IPS-20b (cell line): ENCODE data around the gene RPL7A.
"Not testable (repeated sequence)": the region's sequence is repeated elsewhere in the genome, so short reads cannot be mapped to it uniquely, and the experiment has no call there.

Source experiments
- H3K27ac ChIP-seq: one replicate; pipeline ENCODE4 v1.5.1; 2013; ENCODE audit warnings: low read length
- H3K27me3 ChIP-seq: 2 replicates; pipeline ENCODE4 v1.6.1; 2013; ENCODE audit warnings: mild to moderate bottlenecking, low read length, inconsistent platforms; ENCODE audit not compliant: insufficient read depth
- H3K36me3 ChIP-seq: 2 replicates; pipeline ENCODE4 v1.6.1; 2013; ENCODE audit warnings: low read depth, mild to moderate bottlenecking, inconsistent platforms, low read length, moderate library complexity; ENCODE audit not compliant: insufficient read depth
- H3K4me1 ChIP-seq: 2 replicates; pipeline ENCODE4 v1.6.1; 2013; ENCODE audit warnings: mild to moderate bottlenecking, control low read depth, inconsistent platforms, low read length, moderate library complexity; ENCODE audit not compliant: insufficient read depth
- H3K4me3 ChIP-seq: 2 replicates; pipeline ENCODE4 v1.5.1; 2013; ENCODE audit warnings: mild to moderate bottlenecking, low read length, inconsistent platforms
- H3K9ac ChIP-seq: 2 replicates; pipeline ENCODE4 v1.6.1; 2013; ENCODE audit warnings: low read depth, mild to moderate bottlenecking, inconsistent platforms, low read length, moderate library complexity
- H3K9me3 ChIP-seq: 2 replicates; pipeline ENCODE4 v1.6.1; 2013; ENCODE audit warnings: mild to moderate bottlenecking, low read depth, low read length, inconsistent platforms; ENCODE audit not compliant: insufficient read depth

RPL7A gene

DNA sequence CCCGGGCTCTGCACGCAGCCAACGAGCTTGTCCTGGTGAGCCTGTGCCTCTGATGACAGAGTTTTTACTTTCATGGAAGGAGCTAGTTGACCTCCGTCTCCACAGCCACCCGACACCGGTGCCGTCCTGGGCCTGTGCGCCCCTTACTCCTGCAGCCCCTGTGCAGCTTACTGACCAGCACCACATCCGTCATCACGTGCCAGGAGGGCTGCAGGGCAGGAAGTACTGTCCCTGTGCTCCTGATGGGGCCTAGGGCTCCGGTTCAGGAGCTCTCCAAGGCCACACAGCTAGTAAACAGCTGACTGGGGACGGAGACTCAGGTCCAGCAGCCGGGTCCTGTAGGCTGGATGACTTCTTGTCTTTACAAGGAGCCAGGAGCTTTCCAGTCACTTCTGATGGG is 38.3 kb downstream of the RPL7A start:
- Histone ChIP-seq H3K9ac (no peak overlapping the region), H3K36me3 (no peaks in the 10 kb centered on the region), H3K27ac (no peak overlapping the region), H3K4me3 (no peak overlapping the region), H3K9me3 (no peaks in the 10 kb centered on the region), H3K4me1 (no peaks in the 10 kb centered on the region), H3K27me3 (no peaks in the 10 kb centered on the region)

DNA sequence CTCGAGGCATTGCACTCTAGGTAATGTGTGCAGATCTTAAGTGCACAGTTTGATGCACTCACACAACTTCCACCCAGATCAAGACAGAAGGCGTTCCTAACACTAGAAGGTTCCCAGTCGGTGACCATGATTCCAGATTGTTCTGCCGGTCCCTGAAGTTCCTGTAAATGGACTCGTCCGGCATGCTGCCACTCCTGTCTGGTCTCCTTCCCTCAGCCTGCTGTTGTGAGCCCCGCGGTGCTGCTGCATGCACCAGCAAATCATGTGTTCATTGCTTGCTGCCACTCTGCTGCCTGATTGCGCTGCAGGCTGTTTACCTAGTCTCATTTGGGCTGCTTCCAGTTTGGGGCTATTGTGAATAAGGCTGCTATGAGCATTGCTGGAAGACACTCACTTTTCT is 39.7 kb downstream of the RPL7A start:
- no peak overlapping the region for H3K27ac ChIP-seq
- H3K9me3 ChIP-seq, result no peaks in the 10 kb centered on the region
- H3K9ac ChIP-seq, result no peak overlapping the region
- H3K36me3 ChIP-seq, result no peaks in the 10 kb centered on the region
- no peak overlapping the region for H3K4me3 ChIP-seq
- H3K27me3 ChIP-seq, result no peaks in the 10 kb centered on the region
- H3K4me1 ChIP-seq, result no peaks in the 10 kb centered on the region

DNA sequence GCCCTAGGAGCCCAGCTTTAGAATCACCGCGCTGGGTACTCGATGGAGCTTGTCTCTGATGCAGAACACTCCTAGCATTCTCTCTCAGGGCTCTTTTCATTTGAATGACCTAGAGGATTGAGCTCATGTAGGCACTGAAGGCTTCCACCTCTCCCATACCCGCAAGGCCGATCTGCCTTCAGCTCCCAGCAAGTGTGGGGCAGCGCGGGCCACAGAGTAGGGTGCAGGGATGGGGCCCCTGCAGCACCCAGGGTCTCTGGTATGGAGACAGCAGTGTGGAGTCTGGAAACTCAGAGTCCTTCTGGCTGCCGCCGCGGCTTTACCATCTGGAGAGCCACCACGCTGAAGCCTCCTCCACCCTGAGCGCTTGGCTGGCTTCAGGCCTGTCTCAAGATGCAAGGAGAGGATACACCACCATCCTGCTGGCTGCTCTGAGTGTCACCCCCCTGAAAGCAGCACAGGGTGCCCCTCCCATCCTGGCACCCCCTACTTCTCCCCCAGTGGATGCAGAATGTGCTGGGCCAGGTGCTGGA is 41.1 kb downstream of the RPL7A start:
- H3K27ac ChIP-seq, result no peak overlapping the region
- H3K9ac ChIP-seq, result no peak overlapping the region
- H3K36me3 ChIP-seq, result no peaks in the 10 kb centered on the region
- H3K4me1 ChIP-seq, result no peaks in the 10 kb centered on the region
- H3K9me3 ChIP-seq, result no peaks in the 10 kb centered on the region
- H3K27me3 ChIP-seq, result no peaks in the 10 kb centered on the region
- H3K4me3 ChIP-seq, result no peak overlapping the region

DNA sequence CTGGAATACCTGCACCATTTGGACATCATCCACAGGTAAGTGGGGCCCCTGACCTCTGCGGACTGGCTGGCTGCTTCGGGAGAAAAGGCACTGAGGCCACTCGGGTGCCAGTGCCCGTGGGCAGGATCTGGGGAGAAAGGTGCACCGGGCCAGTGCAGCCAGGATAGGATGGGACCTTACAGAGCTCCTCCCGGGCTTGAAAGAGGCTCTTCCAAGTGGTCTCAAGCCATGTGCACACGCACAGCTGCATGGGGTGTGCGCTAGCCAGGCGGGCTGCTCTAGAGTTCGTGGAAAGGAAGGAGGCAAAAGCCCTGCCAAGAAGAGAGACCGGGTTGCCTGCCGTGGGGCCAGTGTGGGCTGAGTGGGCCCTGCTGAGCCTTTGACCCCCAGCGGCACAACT is 41.5 kb downstream of the RPL7A start:
- Histone ChIP-seq H3K27ac (no peak overlapping the region), H3K9me3 (no peaks in the 10 kb centered on the region), H3K4me3 (no peak overlapping the region), H3K27me3 (no peaks in the 10 kb centered on the region), H3K36me3 (no peaks in the 10 kb centered on the region), H3K9ac (no peak overlapping the region), H3K4me1 (no peaks in the 10 kb centered on the region)

DNA sequence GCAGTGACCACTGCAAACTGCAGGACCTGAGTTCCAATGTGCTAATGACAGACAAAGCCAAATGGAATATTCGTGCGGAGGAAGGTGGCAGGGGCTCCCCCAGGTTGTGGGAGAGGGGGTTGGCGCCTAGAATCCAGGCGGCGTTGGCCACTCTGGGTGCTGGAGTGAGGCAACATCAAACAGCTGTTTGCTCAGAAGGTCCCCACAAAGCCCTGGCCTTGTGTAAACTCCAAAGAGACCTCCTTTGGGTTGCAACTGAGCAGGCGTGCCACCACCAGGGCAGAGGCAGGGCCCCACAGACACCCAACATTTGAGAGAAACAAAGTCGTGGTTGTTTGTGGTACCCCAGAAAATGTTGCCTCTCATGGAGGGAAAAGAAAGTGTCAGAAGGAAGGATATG is 42.7 kb downstream of the RPL7A start:
- Histone ChIP-seq H3K27me3 (no peaks in the 10 kb centered on the region; the same call in 1 of the 2 replicates), H3K36me3 (no peaks in the 10 kb centered on the region), H3K9me3 (no peaks in the 10 kb centered on the region)

DNA sequence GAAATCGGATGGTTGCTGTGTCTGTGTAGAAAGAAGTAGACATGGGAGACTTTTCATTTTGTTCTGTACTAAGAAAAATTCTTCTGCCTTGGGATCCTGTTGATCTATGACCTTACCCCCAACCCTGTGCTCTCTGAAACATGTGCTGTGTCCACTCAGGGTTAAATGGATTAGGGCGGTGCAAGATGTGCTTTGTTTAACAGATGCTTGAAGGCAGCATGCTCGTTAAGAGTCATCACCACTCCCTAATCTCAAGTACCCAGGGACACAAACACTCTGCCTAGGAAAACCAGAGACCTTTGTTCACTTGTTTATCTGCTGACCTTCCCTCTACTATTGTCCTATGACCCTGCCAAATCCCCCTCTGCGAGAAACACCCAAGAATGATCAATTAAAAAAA is 43.4 kb downstream of the RPL7A start:
- not testable (repeated sequence) for H3K9me3 ChIP-seq, H3K27me3 ChIP-seq, H3K9ac ChIP-seq, H3K27ac ChIP-seq, H3K4me1 ChIP-seq, H3K36me3 ChIP-seq, H3K4me3 ChIP-seq

More for the DNA sequence above, 42.7 kb downstream of the RPL7A start:
- H3K4me1 ChIP-seq, result no peaks in the 10 kb centered on the region
- H3K9ac ChIP-seq, result no peak overlapping the region
- no peak overlapping the region for H3K27ac ChIP-seq
- no peak overlapping the region for H3K4me3 ChIP-seq

DNA sequence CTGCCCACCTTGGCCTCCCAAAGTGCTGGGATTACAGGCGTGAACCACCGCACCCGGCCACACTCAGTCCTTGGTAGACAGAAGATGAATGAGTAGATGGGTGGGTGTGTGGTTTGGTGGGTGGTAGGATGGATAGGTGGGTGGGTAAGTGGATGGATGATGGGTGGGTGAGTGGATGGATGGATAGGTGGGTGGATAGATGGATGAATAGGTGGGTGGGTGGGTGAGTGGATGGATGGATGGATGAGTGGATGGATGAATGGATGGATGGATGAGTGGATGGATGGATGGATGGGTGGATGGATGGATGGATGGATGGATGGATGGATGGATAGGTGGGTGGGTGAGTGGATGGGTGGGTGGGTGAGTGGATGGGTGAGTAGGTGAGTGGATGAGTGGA is 44.3 kb downstream of the RPL7A start:
- not testable (repeated sequence) for H3K36me3 ChIP-seq, H3K9ac ChIP-seq, H3K4me3 ChIP-seq, H3K9me3 ChIP-seq, H3K27ac ChIP-seq, H3K4me1 ChIP-seq, H3K27me3 ChIP-seq

DNA sequence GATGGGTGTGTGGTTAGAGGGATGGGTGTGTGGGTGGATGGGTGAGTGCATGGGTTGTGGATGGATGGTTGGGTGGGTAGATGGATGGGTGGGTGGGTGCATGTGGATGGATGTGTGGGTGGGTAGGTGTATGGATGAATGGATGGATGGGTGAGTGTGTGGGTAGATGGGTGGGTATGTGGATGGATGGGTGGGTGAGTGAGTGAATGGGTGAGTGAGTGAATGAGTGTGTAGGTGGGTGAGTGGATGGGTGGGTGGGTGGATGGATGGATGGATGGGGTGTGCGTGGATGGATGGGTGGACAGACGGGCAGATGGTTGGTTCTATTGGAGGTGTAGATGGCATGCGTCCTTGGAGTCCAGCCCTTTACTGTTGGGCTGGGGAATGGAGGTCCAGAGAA is 45.4 kb downstream of the RPL7A start:
- Histone ChIP-seq H3K4me3 (no peak overlapping the region), H3K27ac (no peak overlapping the region), H3K9me3 (no peaks in the 10 kb centered on the region), H3K36me3 (no peaks in the 10 kb centered on the region), H3K9ac (no peak overlapping the region), H3K4me1 (no peaks in the 10 kb centered on the region), H3K27me3 (peaks cover 6% of the 10 kb centered on the region; the same call in 1 of the 2 replicates)

DNA sequence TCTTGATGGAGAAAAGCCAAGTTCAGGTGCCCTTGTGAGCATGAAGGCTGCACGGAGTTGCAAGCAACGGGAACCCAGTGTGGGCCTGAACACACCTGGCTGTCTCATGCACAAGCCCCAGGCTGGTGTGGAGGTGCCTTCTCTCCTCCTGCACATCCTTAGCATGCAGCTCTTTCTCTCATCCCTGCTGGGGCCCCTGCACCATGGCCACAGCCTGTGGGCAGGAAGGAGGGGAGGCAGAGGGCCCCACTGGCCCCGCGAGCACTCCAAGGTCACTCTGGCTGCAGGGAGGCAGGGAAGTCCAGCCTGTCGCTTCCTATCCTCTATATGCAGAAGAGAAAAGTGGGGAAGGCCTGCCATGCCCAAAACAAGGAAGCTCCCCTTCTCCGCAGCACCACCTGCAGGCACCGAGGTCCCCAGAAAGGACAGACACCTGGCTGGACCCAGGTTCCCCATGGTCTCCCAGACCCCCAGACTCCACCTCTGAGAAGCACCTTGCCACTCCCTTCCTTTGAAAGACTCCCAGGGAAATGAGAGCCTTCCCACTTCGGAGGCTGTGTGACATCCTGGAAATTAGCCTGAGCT is 46.8 kb downstream of the RPL7A start:
- no peak overlapping the region for H3K27ac ChIP-seq
- peaks cover 6% of the 10 kb centered on the region; the same call in 1 of the 2 replicates for H3K27me3 ChIP-seq
- H3K9ac ChIP-seq, result no peak overlapping the region
- no peak overlapping the region for H3K4me3 ChIP-seq
- no peaks in the 10 kb centered on the region for H3K4me1 ChIP-seq
- no peaks in the 10 kb centered on the region for H3K9me3 ChIP-seq
- H3K36me3 ChIP-seq, result no peaks in the 10 kb centered on the region

DNA sequence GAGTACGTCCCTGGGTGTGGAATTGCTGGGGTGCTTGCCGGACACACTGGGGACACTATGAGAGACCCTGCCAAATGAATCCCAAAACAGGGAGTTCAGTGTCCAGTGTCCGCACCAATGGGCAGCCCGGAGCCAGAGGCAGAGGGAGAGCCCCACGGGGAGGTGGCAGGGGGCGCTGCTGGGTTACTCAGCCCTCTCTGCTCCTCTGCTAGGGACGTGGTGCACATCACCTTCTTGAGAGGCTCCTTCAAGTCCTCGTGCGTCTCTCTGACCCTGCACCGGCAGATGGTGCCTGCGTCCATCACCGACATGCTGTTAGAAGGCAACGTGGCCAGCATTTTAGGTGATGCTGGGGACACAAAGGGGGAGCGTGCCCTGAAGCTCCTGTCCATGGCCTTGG is 48.9 kb downstream of the RPL7A start:
- Histone ChIP-seq H3K27me3 (peaks cover 6% of the 10 kb centered on the region; the same call in 1 of the 2 replicates), H3K36me3 (no peaks in the 10 kb centered on the region), H3K27ac (no peak overlapping the region), H3K4me3 (no peak overlapping the region), H3K9me3 (no peaks in the 10 kb centered on the region), H3K9ac (no peak overlapping the region), H3K4me1 (no peaks in the 10 kb centered on the region)

DNA sequence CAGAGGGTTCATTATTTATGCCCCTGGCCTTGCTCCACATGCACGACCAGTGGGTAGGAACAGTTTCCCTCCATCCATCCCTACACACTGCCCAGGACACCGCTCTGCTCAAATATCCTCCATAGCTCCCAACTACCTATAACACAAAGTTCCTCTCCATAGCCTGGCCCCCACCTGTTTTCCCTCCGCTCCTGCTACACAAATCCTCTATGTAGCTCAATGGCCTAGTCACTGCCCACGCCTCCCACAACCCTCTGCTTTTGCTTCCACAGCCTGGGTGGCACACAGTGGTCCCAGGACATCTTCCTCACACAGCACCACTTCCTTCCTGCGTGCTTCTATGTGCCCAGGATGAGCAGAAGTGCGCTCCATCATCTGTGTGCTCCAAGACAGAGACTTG is 49.4 kb downstream of the RPL7A start:
- H3K4me1 ChIP-seq, result no peaks in the 10 kb centered on the region
- H3K27me3 ChIP-seq, result peaks cover 6% of the 10 kb centered on the region; the same call in 1 of the 2 replicates
- no peak overlapping the region for H3K27ac ChIP-seq
- no peak overlapping the region for H3K9ac ChIP-seq
- H3K36me3 ChIP-seq, result no peaks in the 10 kb centered on the region
- H3K4me3 ChIP-seq, result no peak overlapping the region
- H3K9me3 ChIP-seq, result no peaks in the 10 kb centered on the region

DNA sequence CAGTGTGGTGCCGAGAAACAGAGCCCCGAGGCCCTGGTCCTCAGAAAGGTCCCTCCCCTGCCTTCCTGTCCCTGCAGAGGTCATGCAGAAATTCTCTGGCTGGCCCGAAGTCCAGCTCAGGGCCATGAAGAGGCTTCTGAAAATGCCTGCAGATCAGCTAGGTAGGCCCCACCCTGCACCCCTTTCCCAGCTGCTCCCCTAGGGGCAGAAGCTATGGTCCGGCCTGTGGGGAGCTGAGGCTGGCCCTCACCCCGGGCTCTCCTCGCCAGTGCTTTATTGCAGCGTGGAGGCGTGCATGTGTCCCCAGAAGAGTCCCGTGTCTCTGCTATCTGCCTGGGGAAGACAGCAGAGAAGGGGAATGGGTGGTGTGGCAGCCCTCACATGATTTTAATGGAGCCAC is 49.9 kb downstream of the RPL7A start:
- no peak overlapping the region for H3K4me3 ChIP-seq
- no peaks in the 10 kb centered on the region for H3K4me1 ChIP-seq
- no peak overlapping the region for H3K9ac ChIP-seq
- H3K9me3 ChIP-seq, result no peaks in the 10 kb centered on the region
- no peak overlapping the region for H3K27ac ChIP-seq
- H3K27me3 ChIP-seq, result peaks cover 6% of the 10 kb centered on the region; the same call in 1 of the 2 replicates
- no peaks in the 10 kb centered on the region for H3K36me3 ChIP-seq
